Body of pancreas (tissue), 4 donors: ENCODE results near the gene TRAFD1.

Experiments used
- POLR2A ChIP-seq, 3 donors: fragments of 450-650 bp; IDR thresholded peaks; one replicate each; pipeline ENCODE4 v1.6.1; 2016; ENCODE audit warnings: antibody characterized with exemption in 3 of 3, mild to moderate bottlenecking in 2 of 3
- TF ChIP-seq, protein P1 (sequence below), 7 experiments: fragments of 450-650 bp in 4 of 7; fragments of 200-600 bp in 3 of 7; sonication (generic) in 3 of 7; IDR thresholded peaks; one replicate each; pipeline ENCODE4 v1.5.1; 2016 to 2019; ENCODE audit warnings: antibody characterized with exemption in 7 of 7

DNA sequence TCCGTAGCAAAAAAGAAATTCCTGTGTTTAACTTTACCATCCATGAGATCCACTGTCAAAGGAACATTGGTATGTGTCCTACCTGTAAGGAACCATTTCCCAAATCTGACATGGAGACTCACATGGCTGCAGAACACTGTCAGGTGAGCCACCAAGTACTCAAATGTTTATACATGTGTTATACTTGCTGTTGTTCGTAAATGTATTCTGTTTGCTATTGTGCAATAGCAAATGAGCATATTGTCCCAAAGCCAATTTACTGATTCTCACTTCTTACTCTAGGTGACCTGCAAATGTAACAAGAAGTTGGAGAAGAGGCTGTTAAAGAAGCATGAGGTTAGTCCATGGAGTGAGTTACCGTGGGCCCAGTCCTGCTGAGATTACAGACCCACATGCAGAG lies 9.4 kb downstream of the TRAFD1 start:
- TF ChIP-seq, protein P1, sequence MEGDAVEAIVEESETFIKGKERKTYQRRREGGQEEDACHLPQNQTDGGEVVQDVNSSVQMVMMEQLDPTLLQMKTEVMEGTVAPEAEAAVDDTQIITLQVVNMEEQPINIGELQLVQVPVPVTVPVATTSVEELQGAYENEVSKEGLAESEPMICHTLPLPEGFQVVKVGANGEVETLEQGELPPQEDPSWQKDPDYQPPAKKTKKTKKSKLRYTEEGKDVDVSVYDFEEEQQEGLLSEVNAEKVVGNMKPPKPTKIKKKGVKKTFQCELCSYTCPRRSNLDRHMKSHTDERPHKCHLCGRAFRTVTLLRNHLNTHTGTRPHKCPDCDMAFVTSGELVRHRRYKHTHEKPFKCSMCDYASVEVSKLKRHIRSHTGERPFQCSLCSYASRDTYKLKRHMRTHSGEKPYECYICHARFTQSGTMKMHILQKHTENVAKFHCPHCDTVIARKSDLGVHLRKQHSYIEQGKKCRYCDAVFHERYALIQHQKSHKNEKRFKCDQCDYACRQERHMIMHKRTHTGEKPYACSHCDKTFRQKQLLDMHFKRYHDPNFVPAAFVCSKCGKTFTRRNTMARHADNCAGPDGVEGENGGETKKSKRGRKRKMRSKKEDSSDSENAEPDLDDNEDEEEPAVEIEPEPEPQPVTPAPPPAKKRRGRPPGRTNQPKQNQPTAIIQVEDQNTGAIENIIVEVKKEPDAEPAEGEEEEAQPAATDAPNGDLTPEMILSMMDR (IDR thresholded peaks at IDR 0.05): no peak
- TF ChIP-seq POLR2A (IDR thresholded peaks at IDR 0.05): no peak
